Activated T-helper 9 cell treated with anti-CD3 and anti-CD28 coated beads, Interleukin-2, amount 50 U/mL, for 16 hours (primary cell): ENCODE results near the gene MAGI2.

Experiments used
- DNase-seq: peaks from one replicate; pipeline ENCODE4 v3.0.0-alpha.2; 2020; ENCODE audit warnings: low read depth

The MAGI2 gene

GRCh38 chr7:78222001-78222751, 1231.3 kb downstream of the MAGI2 start:
- DNase-seq: no peak

DNA sequence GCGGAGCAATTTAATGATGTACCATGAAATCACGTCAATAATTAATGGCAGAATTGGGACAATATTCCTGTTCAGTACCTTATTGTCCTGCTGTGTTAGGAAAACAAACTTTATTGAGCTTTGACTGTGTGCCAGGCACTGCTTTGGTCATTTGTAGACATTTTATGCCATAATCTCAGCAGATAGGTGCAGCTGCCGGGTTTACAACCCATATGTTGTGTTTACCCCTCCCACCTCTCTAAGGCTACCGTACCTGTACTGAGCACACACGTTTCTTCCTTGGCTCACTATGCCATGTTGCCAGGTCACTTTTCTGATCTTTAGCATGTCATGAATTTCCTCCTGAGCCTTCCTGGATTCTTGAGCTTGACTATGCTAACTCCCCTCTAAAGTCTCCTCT, 1232.7 kb downstream of the MAGI2 start:
- DNase-seq: no peak

DNA sequence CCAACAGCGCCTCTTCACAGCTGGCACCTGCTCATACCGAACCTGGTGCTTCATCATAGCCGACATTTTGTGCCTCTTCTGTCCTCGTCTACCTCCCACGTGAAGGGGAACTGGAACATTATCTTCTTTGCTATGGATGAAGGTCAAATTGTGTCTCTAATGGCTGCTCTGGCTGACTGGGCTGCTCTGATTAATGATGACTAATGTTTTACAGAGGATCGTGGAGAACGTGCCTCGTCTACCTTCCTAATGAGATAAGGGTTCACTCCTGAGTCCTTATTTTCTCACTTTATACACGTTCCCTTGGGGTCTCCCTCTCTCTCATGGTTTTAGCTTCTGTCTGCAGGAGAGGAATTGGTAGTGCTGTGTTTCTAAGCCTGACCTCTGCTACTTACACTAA, 1234.6 kb downstream of the MAGI2 start:
- DNase-seq: no peak

DNA sequence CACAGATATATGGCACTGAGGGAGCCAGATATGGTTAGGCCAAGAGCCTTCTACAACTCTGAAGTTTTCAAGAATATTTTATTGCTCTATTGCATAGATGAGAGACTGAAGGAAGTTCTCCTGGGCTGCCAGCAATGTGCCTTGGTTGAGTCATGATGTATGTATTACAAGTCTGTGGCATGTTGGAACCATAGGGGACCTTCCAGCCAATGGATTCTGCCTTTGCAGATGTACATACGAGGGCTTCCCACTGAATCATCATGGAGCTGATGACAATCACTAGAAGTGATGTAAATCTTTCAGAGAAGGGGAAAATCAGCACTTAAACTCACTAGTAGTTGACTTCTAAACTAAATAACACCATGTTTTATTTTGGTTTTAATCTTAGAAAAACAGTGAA, 1235.4 kb downstream of the MAGI2 start:
- DNase-seq: no peak

DNA sequence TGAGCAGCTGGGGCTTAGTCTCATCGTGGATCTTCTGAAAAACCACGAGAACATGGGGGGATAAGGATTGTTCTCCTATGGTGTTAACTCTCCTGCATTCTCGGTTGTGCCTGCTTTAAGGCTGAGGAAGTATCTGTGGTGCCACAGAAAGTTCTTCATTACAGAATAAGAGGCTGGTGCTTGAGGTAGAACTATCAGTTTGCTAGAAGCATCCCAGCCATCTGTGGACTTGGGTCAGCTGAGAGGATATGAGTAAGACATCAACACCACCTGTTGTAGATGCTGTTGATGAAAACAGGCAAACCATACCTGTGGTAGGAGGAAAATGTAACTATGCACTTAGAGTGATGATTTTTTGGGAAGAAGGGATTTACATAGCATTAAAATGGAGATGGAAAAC, 1238.3 kb downstream of the MAGI2 start:
- DNase-seq: no peak

DNA sequence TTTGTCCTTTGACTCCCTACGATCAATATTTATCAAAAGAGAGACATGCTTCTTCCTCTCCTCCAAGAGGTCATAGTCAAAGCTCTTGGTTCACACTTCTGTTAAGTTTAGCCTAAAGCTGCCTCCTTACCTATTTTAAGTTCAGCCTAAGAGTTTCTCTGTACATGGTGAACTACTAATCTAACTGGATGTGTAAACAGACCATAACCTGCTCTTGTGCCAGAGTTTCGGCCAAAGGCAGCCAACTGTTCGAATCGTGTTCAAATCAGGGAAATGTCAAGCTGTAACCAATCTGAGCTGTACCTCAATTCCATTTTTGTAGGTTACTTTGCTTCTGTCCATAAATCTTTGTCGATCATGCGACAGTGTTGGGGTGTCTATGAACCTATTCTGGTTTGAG, 1240.1 kb downstream of the MAGI2 start:
- DNase-seq: no peak

- DNase-seq: no peak
Observed at GRCh38 chr7:78212476-78213060, 1240.9 kb downstream of the MAGI2 start.

GRCh38 chr7:78207269-78207668, 1246.2 kb downstream of the MAGI2 start:
- no peak for DNase-seq

DNA sequence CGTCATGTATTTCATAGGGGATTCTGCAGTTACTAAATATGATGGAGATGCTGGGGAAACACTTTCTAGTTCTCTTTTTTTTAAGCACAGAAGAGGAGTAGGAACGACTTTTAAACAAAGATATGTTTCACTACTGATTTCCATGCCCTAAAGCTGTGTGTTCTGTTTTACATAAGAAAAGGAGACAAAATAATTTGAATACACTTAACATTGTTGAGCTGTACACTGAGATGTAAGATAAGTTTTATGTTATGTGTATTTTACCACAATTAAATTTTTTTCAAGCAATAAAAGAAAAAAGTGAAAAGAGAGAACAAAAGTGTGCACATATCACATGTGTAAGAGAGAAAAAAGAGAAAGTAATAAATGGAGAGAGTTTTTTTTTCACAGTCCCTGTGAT, 1246.7 kb downstream of the MAGI2 start:
- no peak for DNase-seq

- DNase-seq: no peak
Observed at GRCh38 chr7:78203042-78203720, 1250.3 kb downstream of the MAGI2 start.

- DNase-seq: no peak
Observed at GRCh38 chr7:78198756-78199155, 1254.7 kb downstream of the MAGI2 start.

- DNase-seq: no peak
Observed at GRCh38 chr7:78197447-78197846, 1256.0 kb downstream of the MAGI2 start.

- no peak for DNase-seq
Observed at GRCh38 chr7:78195281-78195680, 1258.2 kb downstream of the MAGI2 start.

GRCh38 chr7:78194611-78195010, 1258.9 kb downstream of the MAGI2 start:
- no peak for DNase-seq

DNA sequence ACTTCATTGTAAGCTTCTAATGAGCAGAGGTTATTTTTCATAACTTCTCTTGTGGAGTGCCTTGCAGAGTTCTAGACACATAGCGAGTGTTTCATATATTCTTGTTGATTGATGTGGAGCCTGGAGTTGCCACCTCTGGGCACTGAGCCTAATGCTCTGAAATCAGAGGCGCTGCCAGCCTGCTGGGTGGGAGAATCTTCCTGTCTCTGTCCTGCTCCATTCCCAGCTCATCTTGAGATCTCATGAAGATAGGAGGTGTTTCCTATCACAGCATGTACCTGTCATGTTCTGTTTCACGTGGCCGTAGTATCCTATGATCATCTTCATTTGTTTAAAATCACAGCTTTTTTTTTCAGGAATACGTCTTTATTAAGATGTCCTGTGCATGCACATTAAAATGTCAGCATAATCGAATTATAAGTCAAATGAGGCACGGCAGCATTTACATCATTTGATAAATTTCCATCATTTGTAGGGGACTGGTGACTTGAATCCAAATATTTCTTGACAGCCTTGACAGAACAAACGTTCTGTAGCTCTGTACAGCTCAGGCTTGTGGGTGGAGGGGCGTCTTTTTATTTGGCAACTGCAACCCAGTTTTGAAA, 1261.9 kb downstream of the MAGI2 start:
- DNase-seq: no peak

- no peak for DNase-seq
Observed at GRCh38 chr7:78189762-78190161, 1263.7 kb downstream of the MAGI2 start.

- no peak for DNase-seq
Observed at GRCh38 chr7:78185149-78185745, 1268.2 kb downstream of the MAGI2 start.

DNA sequence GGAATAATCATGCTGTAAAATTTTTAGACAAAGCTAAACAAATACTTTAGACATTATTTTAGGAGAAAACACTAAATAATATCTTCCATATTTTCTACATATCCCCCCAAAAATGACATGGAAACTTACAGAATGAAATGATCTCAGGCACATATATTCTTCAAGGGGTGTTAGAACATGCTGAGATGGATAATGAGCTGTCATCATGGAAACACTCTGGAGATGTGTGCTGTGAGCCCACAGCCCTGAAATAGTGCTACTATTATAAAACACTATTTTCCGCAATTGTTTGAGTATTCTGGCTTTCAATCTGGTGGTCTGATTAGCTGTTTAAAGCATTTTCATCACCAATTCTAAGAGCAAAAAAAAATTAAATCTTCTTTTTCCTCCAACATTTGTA, 1269.2 kb downstream of the MAGI2 start:
- DNase-seq: no peak

GRCh38 chr7:78179827-78180477, 1273.5 kb downstream of the MAGI2 start:
- no peak for DNase-seq

- DNase-seq: no peak
Observed at GRCh38 chr7:78179211-78179610, 1274.3 kb downstream of the MAGI2 start.

DNA sequence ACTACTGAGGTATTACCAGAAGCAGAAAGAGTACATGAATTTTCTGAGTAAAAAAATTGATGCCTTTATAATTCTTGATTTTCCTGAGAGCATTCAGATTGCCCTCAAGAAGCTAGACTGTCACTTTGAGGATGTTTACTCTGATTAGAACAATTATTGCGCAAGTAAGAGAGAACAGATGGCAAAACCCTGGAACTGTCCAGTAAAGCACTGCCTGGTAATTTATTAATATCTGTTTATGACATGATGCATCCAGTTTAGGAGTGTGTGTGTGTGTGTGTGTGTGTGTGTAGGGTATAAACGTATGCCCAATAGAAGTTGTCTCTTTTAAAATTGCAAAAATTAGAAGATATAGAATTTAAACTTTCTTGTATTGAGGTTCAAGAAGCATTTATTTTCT, 1275.1 kb downstream of the MAGI2 start:
- DNase-seq: no peak

GRCh38 chr7:78176171-78176570, 1277.3 kb downstream of the MAGI2 start:
- no peak for DNase-seq
